ENCODE results near the gene MPPED2.

The MPPED2 gene

GRCh38 chr11:30465192-30465591 is 121.0 kb downstream of the MPPED2 start:
- no peaks in the 10 kb centered on the region for H4K20me1 ChIP-seq
- no peak overlapping the region for H3K4me3 ChIP-seq
- H3K9me3 ChIP-seq, result no peaks in the 10 kb centered on the region
- H3K4me2 ChIP-seq, result no peak overlapping the region
- no peak overlapping the region for H3K27ac ChIP-seq
- TF ChIP-seq Cebpa-rat (IDR thresholded peaks at IDR 0.05), result no peak
- H3K27me3 ChIP-seq, result no peaks in the 10 kb centered on the region
- H3K36me3 ChIP-seq, result no peaks in the 10 kb centered on the region
- H3K9ac ChIP-seq, result no peak overlapping the region
- peaks cover 12% of the 10 kb centered on the region for H3K4me1 ChIP-seq

- no peak for TF ChIP-seq Cebpa-rat (IDR thresholded peaks at IDR 0.05)
- Histone ChIP-seq H3K9me3 (no peaks in the 10 kb centered on the region), H3K4me1 (no peaks in the 10 kb centered on the region), H3K9ac (no peak overlapping the region), H4K20me1 (no peaks in the 10 kb centered on the region; the same call in 1 of the 2 replicates), H3K27me3 (no peaks in the 10 kb centered on the region), H3K4me2 (no peak overlapping the region), H3K36me3 (no peaks in the 10 kb centered on the region; the same call in 1 of the 2 replicates), H3K4me3 (no peak overlapping the region), H3K27ac (no peak overlapping the region)
Measured at GRCh38 chr11:30463266-30463665, 122.9 kb downstream of the MPPED2 start.

- no peaks in the 10 kb centered on the region for H3K9me3 ChIP-seq
- H3K4me2 ChIP-seq, result no peak overlapping the region
- H3K27me3 ChIP-seq, result no peaks in the 10 kb centered on the region
- no peaks in the 10 kb centered on the region for H3K4me1 ChIP-seq
- H3K36me3 ChIP-seq, result no peaks in the 10 kb centered on the region; the same call in 1 of the 2 replicates
- TF ChIP-seq Cebpa-rat (IDR thresholded peaks at IDR 0.05), result no peak
- H4K20me1 ChIP-seq, result no peaks in the 10 kb centered on the region; the same call in 1 of the 2 replicates
- no peak overlapping the region for H3K9ac ChIP-seq
- H3K27ac ChIP-seq, result no peak overlapping the region
- no peak overlapping the region for H3K4me3 ChIP-seq
Measured at GRCh38 chr11:30462421-30462820, 123.7 kb downstream of the MPPED2 start.

GRCh38 chr11:30459821-30460220 is 126.3 kb downstream of the MPPED2 start:
- Histone ChIP-seq H3K36me3 (no peaks in the 10 kb centered on the region; the same call in 1 of the 2 replicates), H3K4me1 (no peaks in the 10 kb centered on the region), H3K9me3 (no peaks in the 10 kb centered on the region), H4K20me1 (no peaks in the 10 kb centered on the region; the same call in 1 of the 2 replicates), H3K27me3 (no peaks in the 10 kb centered on the region), H3K9ac (no peak overlapping the region), H3K4me2 (no peak overlapping the region), H3K4me3 (no peak overlapping the region), H3K27ac (no peak overlapping the region)
- TF ChIP-seq Cebpa-rat (IDR thresholded peaks at IDR 0.05), result no peak

- no peaks in the 10 kb centered on the region; the same call in 1 of the 2 replicates for H4K20me1 ChIP-seq
- H3K27ac ChIP-seq, result no peak overlapping the region
- no peak for TF ChIP-seq Cebpa-rat (IDR thresholded peaks at IDR 0.05)
- H3K9me3 ChIP-seq, result no peaks in the 10 kb centered on the region
- H3K4me1 ChIP-seq, result no peaks in the 10 kb centered on the region
- H3K27me3 ChIP-seq, result no peaks in the 10 kb centered on the region
- no peak overlapping the region for H3K4me2 ChIP-seq
- no peaks in the 10 kb centered on the region; the same call in 1 of the 2 replicates for H3K36me3 ChIP-seq
- H3K4me3 ChIP-seq, result no peak overlapping the region
- no peak overlapping the region for H3K9ac ChIP-seq
Measured at GRCh38 chr11:30459306-30459705, 126.8 kb downstream of the MPPED2 start.

- H3K27me3 ChIP-seq, result no peaks in the 10 kb centered on the region
- no peak overlapping the region for H3K4me3 ChIP-seq
- H3K4me2 ChIP-seq, result no peak overlapping the region
- no peak overlapping the region for H3K27ac ChIP-seq
- H4K20me1 ChIP-seq, result no peaks in the 10 kb centered on the region; the same call in 1 of the 2 replicates
- H3K9ac ChIP-seq, result no peak overlapping the region
- no peaks in the 10 kb centered on the region; the same call in 1 of the 2 replicates for H3K36me3 ChIP-seq
- no peaks in the 10 kb centered on the region for H3K4me1 ChIP-seq
- TF ChIP-seq Cebpa-rat (IDR thresholded peaks at IDR 0.05), result no peak
- H3K9me3 ChIP-seq, result no peaks in the 10 kb centered on the region
Measured at GRCh38 chr11:30458541-30458940, 127.6 kb downstream of the MPPED2 start.

- H3K9me3 ChIP-seq, result no peaks in the 10 kb centered on the region
- no peak for TF ChIP-seq Cebpa-rat (IDR thresholded peaks at IDR 0.05)
- H3K9ac ChIP-seq, result no peak overlapping the region
- H3K4me2 ChIP-seq, result no peak overlapping the region
- H3K4me1 ChIP-seq, result no peaks in the 10 kb centered on the region
- H3K27ac ChIP-seq, result no peak overlapping the region
- no peaks in the 10 kb centered on the region; the same call in 1 of the 2 replicates for H4K20me1 ChIP-seq
- no peaks in the 10 kb centered on the region for H3K27me3 ChIP-seq
- H3K4me3 ChIP-seq, result no peak overlapping the region
- no peaks in the 10 kb centered on the region; the same call in 1 of the 2 replicates for H3K36me3 ChIP-seq
Measured at GRCh38 chr11:30457087-30457486, 129.1 kb downstream of the MPPED2 start.

- Histone ChIP-seq H3K4me3 (no peak overlapping the region), H3K9me3 (no peaks in the 10 kb centered on the region), H4K20me1 (no peaks in the 10 kb centered on the region; the same call in 1 of the 2 replicates), H3K9ac (no peak overlapping the region), H3K4me2 (no peak overlapping the region), H3K27ac (no peak overlapping the region), H3K27me3 (no peaks in the 10 kb centered on the region), H3K36me3 (no peaks in the 10 kb centered on the region; the same call in 1 of the 2 replicates), H3K4me1 (no peaks in the 10 kb centered on the region)
- TF ChIP-seq Cebpa-rat (IDR thresholded peaks at IDR 0.05), result no peak
Measured at GRCh38 chr11:30455025-30455424, 131.1 kb downstream of the MPPED2 start.

GRCh38 chr11:30454541-30454940 is 131.6 kb downstream of the MPPED2 start:
- Histone ChIP-seq H3K9me3 (no peaks in the 10 kb centered on the region), H3K9ac (no peak overlapping the region), H3K27me3 (no peaks in the 10 kb centered on the region), H3K36me3 (no peaks in the 10 kb centered on the region; the same call in 1 of the 2 replicates), H3K4me1 (no peaks in the 10 kb centered on the region), H3K4me2 (no peak overlapping the region), H3K27ac (no peak overlapping the region), H3K4me3 (no peak overlapping the region), H4K20me1 (no peaks in the 10 kb centered on the region; the same call in 1 of the 2 replicates)
- TF ChIP-seq Cebpa-rat (IDR thresholded peaks at IDR 0.05), result no peak

- Histone ChIP-seq H3K4me3 (no peak overlapping the region), H3K27me3 (no peaks in the 10 kb centered on the region), H3K9me3 (no peaks in the 10 kb centered on the region), H3K36me3 (no peaks in the 10 kb centered on the region; the same call in 1 of the 2 replicates), H3K27ac (no peak overlapping the region), H4K20me1 (no peaks in the 10 kb centered on the region; the same call in 1 of the 2 replicates), H3K9ac (no peak overlapping the region), H3K4me2 (no peak overlapping the region), H3K4me1 (no peaks in the 10 kb centered on the region)
- no peak for TF ChIP-seq Cebpa-rat (IDR thresholded peaks at IDR 0.05)
Measured at GRCh38 chr11:30454111-30454510, 132.0 kb downstream of the MPPED2 start.

- TF ChIP-seq Cebpa-rat (IDR thresholded peaks at IDR 0.05), result no peak
- Histone ChIP-seq H3K27me3 (no peaks in the 10 kb centered on the region), H3K4me1 (no peaks in the 10 kb centered on the region), H3K27ac (no peak overlapping the region), H3K9me3 (no peaks in the 10 kb centered on the region), H3K4me2 (no peak overlapping the region), H3K36me3 (no peaks in the 10 kb centered on the region; the same call in 1 of the 2 replicates), H3K9ac (no peak overlapping the region), H4K20me1 (no peaks in the 10 kb centered on the region; the same call in 1 of the 2 replicates), H3K4me3 (no peak overlapping the region)
Measured at GRCh38 chr11:30453705-30454104, 132.4 kb downstream of the MPPED2 start.
